ENCODE data around the gene RAD51B.

GRCh38 chr14:68667313-68667791, 847.8 kb downstream of the RAD51B start:
- TF ChIP-seq ZNF274 (IDR thresholded peaks at IDR 0.05; ENCODE audit: low read depth, low read length) (no peak), YY1 (IDR thresholded peaks at IDR 0.05; ENCODE audit: insufficient read depth, insufficient read length) (no peak), SUZ12 (IDR thresholded peaks at IDR 0.05; ENCODE audit: extremely low read depth, insufficient read depth, insufficient read length) (no peak)
